Caco-2 (cell line): ENCODE measurements around the gene GAS2L1. TPM values are rescaled to one million over a fixed set of nuclear protein-coding genes. Genes with fewer than 3 reads are reported as not detected.

Experiments
- BruUV-seq: library from RNA; stranded (reverse); fragments of 400-500 nt; replicated peaks from 2 replicates; lab custom pipeline; 2021; lab: Mats Ljungman, UMichigan
- CTCF ChIA-PET: fragments of 300-600 bp; sonication (Branson Sonifier 250); formaldehyde crosslinking; loops from one replicate; lab custom pipeline; 2022; ENCODE audit warnings: antibody characterized with exemption; lab: Charles Lee
- POLR2A ChIA-PET: fragments of 300-600 bp; sonication (Branson Sonifier 250); formaldehyde crosslinking; loops from one replicate; lab custom pipeline; 2022; ENCODE audit warnings: antibody characterized with exemption; lab: Charles Lee
- DNase-seq, 2 experiments: peaks; one replicate each; pipeline versions ENCODE4 v3.0.0 to v3.0.0-alpha.2; 2020 to 2022
- H3K27me3 ChIP-seq: replicated peaks from 2 replicates; pipeline ENCODE4 v1.6.0; 2011; ENCODE audit warnings: low read length; ENCODE audit not compliant: control insufficient read depth, insufficient read depth
- H3K36me3 ChIP-seq: 2 replicates; pipeline ENCODE4 v1.5.1; 2011; ENCODE audit warnings: low read length; ENCODE audit not compliant: control insufficient read depth, insufficient read depth
- H3K4me1 ChIP-seq: fragments of 250-450 bp; sonication (Bioruptor Pico); 2 replicates; pipeline ENCODE4 v1.5.1; 2020; ENCODE audit warnings: mild to moderate bottlenecking
- H3K4me3 ChIP-seq: 2 replicates; pipeline ENCODE4 v1.5.1; 2011; ENCODE audit warnings: low read depth, mild to moderate bottlenecking, control low read depth, low read length
- H3K9me3 ChIP-seq: fragments of 250-450 bp; sonication (Bioruptor Pico); 2 replicates; pipeline ENCODE4 v1.5.1; 2020; ENCODE audit warnings: mild to moderate bottlenecking, moderate library complexity
- H3K27ac Mint-ChIP-seq: one replicate; pipeline ENCODE4 v1.8.0; 2022; ENCODE audit warnings: mixed read lengths; ENCODE audit not compliant: unreplicated experiment
- H3K27me3 Mint-ChIP-seq: one replicate; pipeline ENCODE4 v1.8.0; 2022; ENCODE audit warnings: mixed read lengths; ENCODE audit not compliant: insufficient read depth, unreplicated experiment
- H3K36me3 Mint-ChIP-seq: one replicate; pipeline ENCODE4 v1.8.0; 2022; ENCODE audit warnings: mild to moderate bottlenecking, mixed read lengths; ENCODE audit not compliant: insufficient read depth, unreplicated experiment
- H3K4me1 Mint-ChIP-seq: one replicate; pipeline ENCODE4 v1.8.0; 2022; ENCODE audit warnings: low read depth, mixed read lengths; ENCODE audit not compliant: unreplicated experiment
- H3K4me3 Mint-ChIP-seq: one replicate; pipeline ENCODE4 v1.8.0; 2022; ENCODE audit warnings: mild to moderate bottlenecking, moderate library complexity, mixed read lengths; ENCODE audit not compliant: unreplicated experiment
- H3K9me3 Mint-ChIP-seq: one replicate; pipeline ENCODE4 v1.8.0; 2022; ENCODE audit warnings: mixed read lengths; ENCODE audit not compliant: unreplicated experiment
- intact Hi-C: fragments of 100-400 bp; cut with micrococcal nuclease; formaldehyde crosslinking; loops from one replicate; pipeline ENCODE4 v1.10.0; 2022; ENCODE audit not compliant: unreplicated experiment
- total RNA-seq: library from RNA; stranded (reverse); gene quantifications from 2 replicates; pipeline ENCODE4 v1.2.3, GENCODE V29; 2022
- TF ChIP-seq, protein P1 (sequence below), 2 experiments: fragments of 200-600 bp in 1 of 2; IDR thresholded peaks; 1 replicate in 1 of 2; 2 replicates in 1 of 2; pipeline versions ENCODE4 v1.5.1 to v1.8.0; 2011 to 2022; ENCODE audit warnings: antibody characterized with exemption in 1 of 2, control low read depth in 1 of 2, inconsistent platforms in 1 of 2, low read depth in 1 of 2, low read length in 1 of 2, mild to moderate bottlenecking in 1 of 2, moderate library complexity in 1 of 2; ENCODE audit not compliant: insufficient read depth in 1 of 2, severe bottlenecking in 1 of 2, unreplicated experiment in 1 of 2

Gene GAS2L1
- total RNA-seq, 1 experiment from 2014 or later: 20.4 TPM

DNA sequence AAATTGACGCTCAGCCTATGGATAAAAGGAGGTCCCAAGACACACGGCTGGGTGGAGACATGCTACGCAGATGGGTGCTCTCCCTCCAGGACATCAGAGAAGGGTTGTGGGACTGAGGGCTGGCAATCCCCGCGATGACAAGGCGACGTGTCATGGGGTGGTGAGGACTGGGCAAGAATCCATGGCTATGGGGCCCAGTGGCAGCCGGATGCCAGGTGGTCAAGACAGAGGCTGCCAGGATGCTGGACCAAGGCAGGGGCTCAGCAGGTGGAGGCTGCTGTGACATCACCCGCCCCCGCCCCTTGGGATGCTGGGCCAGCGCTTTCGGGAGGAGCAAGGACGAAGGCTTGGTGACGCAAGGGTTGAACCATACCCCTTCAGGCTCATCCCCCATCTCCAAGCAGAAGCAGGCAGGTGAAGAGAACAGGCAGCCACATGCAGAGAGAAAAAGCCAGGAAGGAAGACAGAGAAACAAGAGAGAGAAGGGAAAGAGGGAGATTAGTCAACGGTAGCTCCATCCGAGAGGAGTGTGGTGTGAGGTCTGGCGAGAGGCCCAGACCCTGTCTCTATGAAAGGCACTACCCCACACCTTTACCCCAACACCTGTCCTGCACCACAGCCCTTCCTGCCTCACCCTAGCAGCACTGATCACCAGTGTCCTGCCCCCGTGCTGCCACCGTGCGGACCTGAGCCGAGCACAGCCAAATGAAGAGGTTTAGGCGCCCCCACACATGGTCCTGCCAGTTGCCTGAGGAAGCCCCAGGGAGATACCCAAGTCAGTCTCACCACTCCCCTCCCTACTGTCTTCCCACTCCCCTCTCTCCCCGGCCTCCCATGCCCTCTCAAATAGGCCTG lies 33.2 kb downstream of the GAS2L1 start:
- Mint-ChIP-seq H3K27me3 (no peaks in the 10 kb centered on the region), H3K4me1 (peaks cover 8% of the 10 kb centered on the region), H3K27ac (no peak overlapping the region), H3K9me3 (no peaks in the 10 kb centered on the region), H3K4me3 (no peak overlapping the region), H3K36me3 (peaks cover 51% of the 10 kb centered on the region)
- no TSS peak for BruUV-seq
- DNase-seq: no peak
- ChIA-PET CTCF (no interaction called here), POLR2A (no interaction called here)
- intact Hi-C loops: no loop called here
- TF ChIP-seq, protein P1, sequence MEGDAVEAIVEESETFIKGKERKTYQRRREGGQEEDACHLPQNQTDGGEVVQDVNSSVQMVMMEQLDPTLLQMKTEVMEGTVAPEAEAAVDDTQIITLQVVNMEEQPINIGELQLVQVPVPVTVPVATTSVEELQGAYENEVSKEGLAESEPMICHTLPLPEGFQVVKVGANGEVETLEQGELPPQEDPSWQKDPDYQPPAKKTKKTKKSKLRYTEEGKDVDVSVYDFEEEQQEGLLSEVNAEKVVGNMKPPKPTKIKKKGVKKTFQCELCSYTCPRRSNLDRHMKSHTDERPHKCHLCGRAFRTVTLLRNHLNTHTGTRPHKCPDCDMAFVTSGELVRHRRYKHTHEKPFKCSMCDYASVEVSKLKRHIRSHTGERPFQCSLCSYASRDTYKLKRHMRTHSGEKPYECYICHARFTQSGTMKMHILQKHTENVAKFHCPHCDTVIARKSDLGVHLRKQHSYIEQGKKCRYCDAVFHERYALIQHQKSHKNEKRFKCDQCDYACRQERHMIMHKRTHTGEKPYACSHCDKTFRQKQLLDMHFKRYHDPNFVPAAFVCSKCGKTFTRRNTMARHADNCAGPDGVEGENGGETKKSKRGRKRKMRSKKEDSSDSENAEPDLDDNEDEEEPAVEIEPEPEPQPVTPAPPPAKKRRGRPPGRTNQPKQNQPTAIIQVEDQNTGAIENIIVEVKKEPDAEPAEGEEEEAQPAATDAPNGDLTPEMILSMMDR (IDR thresholded peaks at IDR 0.05; ENCODE audit: insufficient read depth in 1 of 2, low read depth in 1 of 2, low read length in 1 of 2, severe bottlenecking in 1 of 2, unreplicated experiment in 1 of 2): no peak
- Histone ChIP-seq H3K4me1 (peaks cover 6% of the 10 kb centered on the region; the same call in 1 of the 2 replicates), H3K4me3 (no peak overlapping the region), H3K27me3 (no peaks in the 10 kb centered on the region), H3K9me3 (no peaks in the 10 kb centered on the region), H3K36me3 (peaks cover 1% of the 10 kb centered on the region)

DNA sequence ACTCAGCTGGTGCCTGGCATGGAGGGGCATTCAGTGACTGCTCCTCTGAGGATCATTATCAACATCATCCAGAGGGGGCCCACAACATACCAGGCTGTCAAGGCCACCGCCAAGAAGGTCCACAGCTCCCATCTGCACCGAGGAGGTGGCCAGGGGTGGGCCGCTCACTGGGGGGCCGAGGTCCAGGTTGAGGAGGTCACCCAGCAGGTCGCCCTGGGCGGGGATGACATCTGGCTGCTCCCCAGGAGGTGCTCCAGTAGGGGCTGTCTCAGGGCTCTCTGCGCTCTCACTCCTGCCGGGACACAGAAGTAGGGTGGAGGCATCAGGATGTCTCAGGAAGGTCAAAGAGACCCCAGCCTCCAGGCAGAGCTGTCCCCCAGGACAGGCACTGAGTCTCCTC lies 34.1 kb downstream of the GAS2L1 start:
- Mint-ChIP-seq H3K27ac (no peak overlapping the region), H3K36me3 (peaks cover 61% of the 10 kb centered on the region)

DNA sequence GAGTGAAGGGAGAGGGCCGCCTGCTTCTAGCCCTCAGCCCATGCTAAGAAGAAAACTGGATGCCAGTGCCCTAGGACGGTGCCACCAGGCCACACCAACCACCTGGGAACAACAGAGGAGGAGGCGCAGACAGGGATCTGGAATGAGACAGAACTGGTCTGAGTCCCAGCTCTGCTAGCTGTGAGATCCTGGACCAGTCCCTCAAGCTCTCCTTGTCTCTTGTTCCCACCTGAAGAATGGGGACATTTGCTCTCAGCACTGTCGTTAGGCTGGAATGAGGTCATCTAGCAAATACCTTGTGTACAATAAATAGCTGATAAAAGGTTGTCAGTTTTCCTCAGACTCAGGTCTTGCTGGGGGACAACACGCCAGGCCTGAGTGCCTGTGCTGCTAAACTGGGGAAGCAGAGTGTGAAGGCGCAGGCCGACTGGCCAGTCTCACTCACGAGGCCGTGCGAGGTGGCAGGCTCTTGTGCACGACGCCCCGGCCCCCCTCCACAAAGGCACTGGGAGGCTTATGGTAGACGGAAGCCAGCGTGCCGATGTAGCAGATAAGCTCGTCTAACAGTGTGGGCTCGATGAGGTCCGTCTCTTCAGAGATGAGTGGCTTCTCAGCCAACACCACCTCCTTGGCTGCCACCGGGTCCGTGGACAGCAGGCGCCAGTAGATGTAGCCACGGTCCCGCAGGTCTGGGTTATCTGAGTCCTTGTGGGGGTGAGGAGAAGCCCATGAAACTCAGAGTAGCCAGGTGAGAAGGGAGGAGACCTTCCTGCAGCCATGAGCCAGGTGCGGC lies 34.8 kb downstream of the GAS2L1 start:
- no peaks in the 10 kb centered on the region for H3K9me3 Mint-ChIP-seq
- POLR2A ChIA-PET: no interaction called here
- intact Hi-C loops: no loop called here

More for the DNA sequence above, 34.1 kb downstream of the GAS2L1 start:
- Mint-ChIP-seq H3K9me3 (no peaks in the 10 kb centered on the region), H3K27me3 (no peaks in the 10 kb centered on the region), H3K4me1 (peaks cover 8% of the 10 kb centered on the region), H3K4me3 (no peak overlapping the region)
- no peaks in the 10 kb centered on the region for H3K9me3 ChIP-seq
- no TSS peak for BruUV-seq
- ChIA-PET POLR2A (no interaction called here), CTCF (no interaction called here)
- H3K27me3 ChIP-seq: no peaks in the 10 kb centered on the region
- H3K36me3 ChIP-seq: peaks cover 1% of the 10 kb centered on the region
- TF ChIP-seq, protein P1 (IDR thresholded peaks at IDR 0.05; ENCODE audit: insufficient read depth in 1 of 2, low read depth in 1 of 2, low read length in 1 of 2, severe bottlenecking in 1 of 2, unreplicated experiment in 1 of 2): no peak
- no peak for DNase-seq
- H3K4me3 ChIP-seq: no peak overlapping the region
- intact Hi-C loops: no loop called here
- peaks cover 6% of the 10 kb centered on the region; the same call in 1 of the 2 replicates for H3K4me1 ChIP-seq

More for the DNA sequence above, 34.8 kb downstream of the GAS2L1 start:
- H3K27ac Mint-ChIP-seq: no peak overlapping the region
- Histone ChIP-seq H3K9me3 (no peaks in the 10 kb centered on the region), H3K4me1 (peaks cover 6% of the 10 kb centered on the region; the same call in 1 of the 2 replicates), H3K27me3 (no peaks in the 10 kb centered on the region), H3K36me3 (peaks cover 1% of the 10 kb centered on the region; the same call in 1 of the 2 replicates), H3K4me3 (no peak overlapping the region)
- no peak for DNase-seq
- TF ChIP-seq, protein P1 (IDR thresholded peaks at IDR 0.05; ENCODE audit: insufficient read depth in 1 of 2, low read depth in 1 of 2, low read length in 1 of 2, severe bottlenecking in 1 of 2, unreplicated experiment in 1 of 2): no peak
- no TSS peak for BruUV-seq
- H3K27me3 Mint-ChIP-seq: no peaks in the 10 kb centered on the region
- peaks cover 68% of the 10 kb centered on the region for H3K36me3 Mint-ChIP-seq
- CTCF ChIA-PET: no interaction called here
- peaks cover 8% of the 10 kb centered on the region for H3K4me1 Mint-ChIP-seq
- H3K4me3 Mint-ChIP-seq: no peak overlapping the region
